HEK293 (cell line): ENCODE measurements around the gene ZNF486.
"Not testable (repeated sequence)": the region's sequence is repeated elsewhere in the genome, so short reads cannot be mapped to it uniquely, and the experiment has no call there.

Experiments used
- CTCF ChIA-PET: fragments of 350-600 bp; formaldehyde crosslinking; extraction: SDS; loops from one replicate; lab custom pipeline; 2021; ENCODE audit warnings: antibody characterized with exemption; lab: Yijun Ruan, JAX
- POLR2A ChIA-PET: fragments of 300-600 bp; formaldehyde crosslinking; extraction: SDS; loops from one replicate; lab custom pipeline; 2020; ENCODE audit warnings: antibody characterized with exemption, inconsistent platforms; lab: Yijun Ruan, JAX
- H3K27ac ChIP-seq: fragments of 200-500 bp; sonication (Bioruptor generic); 2 replicates; pipeline ENCODE4 v1.5.1; 2014; ENCODE audit warnings: low read depth, low read length, control low read depth, inconsistent platforms; ENCODE audit errors: extremely low read depth
- H3K36me3 ChIP-seq, 2 experiments: fragments of 200-500 bp in 1 of 2; sonication (Bioruptor generic) in 1 of 2; 1 replicate in 1 of 2; 2 replicates in 1 of 2; pipeline ENCODE4 v1.5.1; 2014 to 2017; ENCODE audit warnings: inconsistent platforms in 2 of 2, low read length in 2 of 2; ENCODE audit not compliant: control insufficient read depth in 2 of 2, insufficient read depth in 1 of 2
- H3K4me1 ChIP-seq: fragments of 200-500 bp; sonication (Bioruptor generic); 2 replicates; pipeline ENCODE4 v1.5.1; 2014; ENCODE audit warnings: mild to moderate bottlenecking, low read length, inconsistent platforms; ENCODE audit not compliant: control insufficient read depth, insufficient read depth
- H3K4me3 ChIP-seq: 2 replicates; pipeline ENCODE4 v1.5.1; 2011; ENCODE audit warnings: low read depth, mild to moderate bottlenecking, control low read depth, low read length, moderate library complexity
- H3K9me3 ChIP-seq: fragments of 200-500 bp; sonication (Bioruptor generic); 2 replicates; pipeline ENCODE4 v1.5.1; 2014; ENCODE audit warnings: low read depth, low read length, inconsistent platforms; ENCODE audit not compliant: control insufficient read depth, insufficient read depth
- KLF16 ChIP-seq: fragments of 450-650 bp; formaldehyde crosslinking; IDR thresholded peaks from 2 replicates; pipeline ENCODE4 v1.5.1; 2017; ENCODE audit warnings: missing biosample characterization, missing genetic modification characterization
- PATZ1 ChIP-seq: fragments of 450-650 bp; formaldehyde crosslinking; IDR thresholded peaks from 2 replicates; pipeline ENCODE4 v1.5.1; 2016; ENCODE audit warnings: missing biosample characterization, missing genetic modification characterization
- RBAK ChIP-seq: fragments of 450-650 bp; formaldehyde crosslinking; IDR thresholded peaks from 2 replicates; pipeline ENCODE4 v1.5.1; 2016; ENCODE audit warnings: missing biosample characterization, missing genetic modification characterization
- SETDB1 ChIP-seq: IDR thresholded peaks from one replicate; pipeline ENCODE4 v1.6.1; 2017; ENCODE audit warnings: mild to moderate bottlenecking, low read length, moderate library complexity, mixed read lengths; ENCODE audit not compliant: insufficient read length
- SP2 ChIP-seq: fragments of 450-650 bp; formaldehyde crosslinking; IDR thresholded peaks from 2 replicates; pipeline ENCODE4 v1.5.1; 2016; ENCODE audit warnings: missing biosample characterization, missing genetic modification characterization
- SP3 ChIP-seq: fragments of 450-650 bp; formaldehyde crosslinking; IDR thresholded peaks from 2 replicates; pipeline ENCODE4 v1.5.1; 2016; ENCODE audit warnings: missing biosample characterization, missing genetic modification characterization
- TRIM28 ChIP-seq: IDR thresholded peaks from 2 replicates; pipeline ENCODE4 v1.6.1; 2011; ENCODE audit warnings: low read length, control low read depth, borderline replicate concordance
- ZBTB49 ChIP-seq: fragments of 450-650 bp; formaldehyde crosslinking; IDR thresholded peaks from 2 replicates; pipeline ENCODE4 v1.5.1; 2016; ENCODE audit warnings: missing biosample characterization, missing genetic modification characterization, low read depth
- ZNF10 ChIP-seq: fragments of 450-650 bp; formaldehyde crosslinking; IDR thresholded peaks from 2 replicates; pipeline ENCODE4 v1.5.1; 2017; ENCODE audit warnings: missing biosample characterization, missing genetic modification characterization
- ZNF132 ChIP-seq: fragments of 450-650 bp; formaldehyde crosslinking; IDR thresholded peaks from 2 replicates; pipeline ENCODE4 v1.5.1; 2017; ENCODE audit warnings: missing biosample characterization, missing genetic modification characterization, borderline replicate concordance
- ZNF19 ChIP-seq: fragments of 450-650 bp; formaldehyde crosslinking; IDR thresholded peaks from 2 replicates; pipeline ENCODE4; 2016; ENCODE audit warnings: missing biosample characterization, missing genetic modification characterization, low read depth
- ZNF274 ChIP-seq, 2 experiments: fragments of 200-500 bp in 1 of 2; fragments of 450-650 bp in 1 of 2; sonication (Bioruptor generic) in 1 of 2; formaldehyde crosslinking in 1 of 2; IDR thresholded peaks; 2 replicates each; pipeline versions ENCODE4 v1.5.1 to v1.6.1; 2014 to 2016; ENCODE audit warnings: borderline replicate concordance in 1 of 2, inconsistent platforms in 1 of 2, low read length in 1 of 2, missing biosample characterization in 1 of 2, missing genetic modification characterization in 1 of 2
- ZNF341 ChIP-seq: fragments of 450-650 bp; formaldehyde crosslinking; IDR thresholded peaks from 2 replicates; pipeline ENCODE4; 2016; ENCODE audit warnings: low read depth, missing biosample characterization, missing genetic modification characterization
- TF ChIP-seq, protein P1 (sequence below): fragments of 450-650 bp; formaldehyde crosslinking; IDR thresholded peaks from 2 replicates; pipeline ENCODE4 v1.5.1; 2017; ENCODE audit warnings: missing biosample characterization, missing genetic modification characterization

Gene ZNF486

DNA sequence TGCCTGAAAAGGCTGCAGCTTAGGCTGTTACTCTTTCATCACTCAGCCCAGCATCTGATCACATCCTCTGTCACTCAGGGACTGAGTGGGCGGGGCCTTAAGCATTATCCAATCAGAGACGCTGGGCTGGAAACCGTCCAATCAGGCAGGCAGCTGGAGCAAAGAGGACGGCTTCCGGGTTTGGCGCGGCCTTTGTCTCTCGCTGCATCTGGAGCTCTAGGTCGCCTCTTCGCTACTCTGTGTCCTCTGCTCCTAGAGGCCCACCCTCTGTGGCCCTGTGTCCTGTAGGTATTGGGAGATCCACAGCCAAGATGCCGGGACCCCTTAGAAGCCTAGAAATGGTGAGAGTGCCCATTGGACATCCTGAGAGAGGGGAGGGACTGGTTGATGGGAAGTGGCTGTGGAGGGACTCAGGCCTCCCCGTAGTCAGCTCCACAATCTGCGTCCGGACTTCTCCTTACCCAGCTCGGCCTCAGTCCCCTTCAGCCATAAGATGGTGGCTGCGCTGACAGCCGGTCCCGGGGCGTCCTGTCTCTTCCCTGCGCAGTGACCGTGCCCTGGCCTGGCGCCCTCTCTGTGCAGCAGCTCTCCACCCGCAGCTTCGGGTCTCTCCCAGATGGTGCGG is at the start of gene ZNF486:
Gene ZNF486, plus strand, starts transcription at position 195 of the 625 bp plus-strand sequence. Its CDS starts 117 bp downstream, at position 312.
- TF ChIP-seq ZNF10 (peak; percentile 28; the same call in 1 of the 2 replicates), PATZ1 (tag by site-specific recombination) (no peak), ZNF341 (tag by site-specific recombination) (peak; percentile 45; the same call in 1 of the 2 replicates), SP2 (tag by site-specific recombination) (peak; percentile 82), SP3 (peak; percentile 46; the same call in 1 of the 2 replicates)
- Histone ChIP-seq H3K4me1 (no peaks in the 10 kb centered on the region), H3K4me3 (peak within 1 kb of the TSS; percentile 65), H3K27ac (no peak within 1 kb of the TSS), H3K36me3 (no peaks in the 10 kb centered on the region), H3K9me3 (no peaks in the 10 kb centered on the region)
- ChIA-PET POLR2A (interaction anchor here (1.0 to 1.2 kb wide), 5 partner anchors 16 to 266 kb away, joined by 3 to 8 read pairs (median 4); partner anchors contain the start of genes ZNF682, ZNF90 and ZNF93), CTCF (no interaction called here)

DNA sequence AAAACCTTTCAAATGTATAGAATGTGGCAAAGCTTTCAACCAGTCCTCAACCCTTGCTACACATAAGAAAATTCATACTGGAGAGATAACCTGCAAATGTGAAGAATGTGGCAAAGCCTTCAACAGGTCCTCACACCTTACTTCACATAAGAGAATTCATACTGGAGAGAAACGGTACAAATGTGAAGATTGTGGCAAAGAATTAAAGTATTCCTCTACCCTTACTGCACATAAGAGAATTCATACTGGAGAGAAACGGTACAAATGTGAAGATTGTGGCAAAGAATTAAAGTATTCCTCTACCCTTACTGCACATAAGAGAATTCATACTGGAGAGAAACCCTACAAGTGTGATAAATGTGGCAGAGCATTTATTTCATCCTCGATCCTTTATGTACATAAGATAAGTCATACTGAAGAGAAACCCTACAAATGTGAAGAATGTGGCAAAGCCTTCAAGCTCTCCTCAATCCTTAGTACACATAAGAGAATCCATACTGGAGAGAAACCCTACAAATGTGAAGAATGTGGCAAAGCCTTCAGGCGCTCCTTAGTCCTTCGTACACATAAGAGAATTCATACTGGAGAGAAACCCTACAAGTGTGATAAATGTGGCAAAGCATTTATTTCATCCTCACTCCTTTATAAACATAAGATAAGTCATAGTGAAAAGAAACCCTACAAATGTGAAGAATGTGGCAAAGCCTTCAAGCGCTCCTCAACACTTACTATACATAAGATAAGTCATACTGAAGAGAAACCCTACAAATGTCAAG is 48.8 kb upstream of the ZNF486 start:
- H3K9me3 ChIP-seq, H3K27ac ChIP-seq, H3K4me3 ChIP-seq, H3K36me3 ChIP-seq, H3K4me1 ChIP-seq, POLR2A ChIA-PET, CTCF ChIA-PET: not testable (repeated sequence)
- TF ChIP-seq TRIM28 (peak; percentile 99), SETDB1 (peak; percentile 98), ZNF274 (IDR thresholded peaks at IDR 0.05; ENCODE audit: low read length) (peak; percentile 73), ZNF274 (tag by site-specific recombination; IDR thresholded peaks at IDR 0.05; ENCODE audit: borderline replicate concordance) (peak; percentile 77; the same call in 1 of the 2 replicates)

GRCh38 chr19:20124879-20125278 is 42.1 kb upstream of the ZNF486 start:
- POLR2A ChIA-PET = no interaction called here
- no peaks in the 10 kb centered on the region for H3K4me1 ChIP-seq
- no peaks in the 10 kb centered on the region for H3K9me3 ChIP-seq
- H3K4me3 ChIP-seq = no peak overlapping the region
- no peak overlapping the region for H3K27ac ChIP-seq
- CTCF ChIA-PET = no interaction called here
- TF ChIP-seq, protein P1, sequence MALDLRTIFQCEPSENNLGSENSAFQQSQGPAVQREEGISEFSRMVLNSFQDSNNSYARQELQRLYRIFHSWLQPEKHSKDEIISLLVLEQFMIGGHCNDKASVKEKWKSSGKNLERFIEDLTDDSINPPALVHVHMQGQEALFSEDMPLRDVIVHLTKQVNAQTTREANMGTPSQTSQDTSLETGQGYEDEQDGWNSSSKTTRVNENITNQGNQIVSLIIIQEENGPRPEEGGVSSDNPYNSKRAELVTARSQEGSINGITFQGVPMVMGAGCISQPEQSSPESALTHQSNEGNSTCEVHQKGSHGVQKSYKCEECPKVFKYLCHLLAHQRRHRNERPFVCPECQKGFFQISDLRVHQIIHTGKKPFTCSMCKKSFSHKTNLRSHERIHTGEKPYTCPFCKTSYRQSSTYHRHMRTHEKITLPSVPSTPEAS (tag by site-specific recombination) = no peak
- TF ChIP-seq ZNF132 (tag by site-specific recombination) (no peak), ZNF19 (tag by site-specific recombination) (no peak), RBAK (no peak), ZBTB49 (no peak), KLF16 (tag by site-specific recombination) (no peak)
- TF ChIP-seq, all 188 proteins: peak for 0
- H3K36me3 ChIP-seq = no peaks in the 10 kb centered on the region

- CTCF ChIA-PET, H3K36me3 ChIP-seq, POLR2A ChIA-PET: not testable (repeated sequence)
These were observed 34.1 kb upstream of the ZNF486 start for GRCh38 chr19:20132933-20133332.

GRCh38 chr19:20137714-20138113 is 29.3 kb upstream of the ZNF486 start:
- CTCF ChIA-PET, H3K4me1 ChIP-seq, POLR2A ChIA-PET, H3K36me3 ChIP-seq, H3K9me3 ChIP-seq, H3K27ac ChIP-seq, H3K4me3 ChIP-seq: not testable (repeated sequence)

More at GRCh38 chr19:20132933-20133332, 34.1 kb upstream of the ZNF486 start:
- not testable (repeated sequence) for H3K4me3 ChIP-seq, H3K9me3 ChIP-seq, H3K27ac ChIP-seq, H3K4me1 ChIP-seq
